ENCODE data around the gene FLII. TPM values are rescaled to one million over a fixed set of nuclear protein-coding genes. Genes with fewer than 3 reads are reported as not detected.

The FLII gene
- total and polyA plus RNA-seq, 2 of the 13 experiments (the other 11 are each of a cell fraction or from before 2014, with no cell fraction given), result 130 to 303 TPM

DNA sequence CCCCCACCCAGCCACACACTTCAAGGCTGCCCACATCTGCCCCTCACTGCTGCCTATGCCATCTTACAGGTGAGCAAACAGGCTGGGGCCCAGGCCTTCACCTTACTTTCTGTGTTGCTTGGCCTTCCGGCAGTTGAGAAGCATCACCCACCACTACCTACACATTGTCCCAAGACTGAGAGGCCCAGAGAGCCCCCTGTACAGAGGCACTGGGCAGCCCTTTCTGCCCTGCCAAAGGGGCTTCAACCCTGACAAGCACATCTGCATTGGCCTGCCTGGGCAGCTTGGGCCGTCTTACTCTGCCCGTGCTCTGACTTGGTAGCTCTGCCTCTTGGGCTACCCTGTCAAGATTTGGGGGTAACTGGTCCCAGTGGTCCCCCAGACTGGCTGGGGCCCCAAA is 3.1 kb upstream of the FLII start:
- no peak for TF ChIP-seq KAT8 (CRISPR knock-in tag; IDR thresholded peaks at IDR 0.05)
- no peak for TF ChIP-seq HDAC6 (IDR thresholded peaks at IDR 0.05; ENCODE audit: low read depth, low read length)
- 0 out of 2 replicates have a peak, but pooled peaks have one; percentile 32 for TF ChIP-seq ZNF232 (CRISPR knock-in tag; IDR thresholded peaks at IDR 0.05; ENCODE audit: borderline replicate concordance)
- intact Hi-C loops (cut with micrococcal nuclease; ENCODE audit: unreplicated experiment), result no loop called here
- ATAC-seq (no peak), DNase-seq (ENCODE audit: low spot score) (no peak), FAIRE-seq (no peak)
- Histone ChIP-seq H3K27me3 (ENCODE audit: control insufficient read depth in 1 of 2, insufficient read depth in 2 of 2, low read length in 2 of 2) (no peaks in the 10 kb centered on the region; a peak in 1 of 5 replicates), H3K9ac (ENCODE audit: insufficient read depth, low read depth, low read length) (peak overlapping the region; percentile 80), H3K4me1 (ENCODE audit: insufficient read depth, low read length) (peaks cover 29% of the 10 kb centered on the region), H3K79me2 (ENCODE audit: insufficient read depth, low read length) (peaks cover 23% of the 10 kb centered on the region), H3K9me3 (ENCODE audit: low read length) (no peaks in the 10 kb centered on the region), H2AFZ (ENCODE audit: low read length) (no peak overlapping the region), H3K27ac (ENCODE audit: extremely low read length, insufficient read depth, low read length) (no peak overlapping the region), H3K4me3 (replicated peaks in 1 of 3; ENCODE audit: insufficient read depth in 1 of 3, low read depth in 2 of 3, low read length in 3 of 3) (peak overlapping the region; percentile 75 to 82 (median 81)), H3K36me3 (replicated peaks in 1 of 2; ENCODE audit: control insufficient read depth in 1 of 2, insufficient read depth in 2 of 2, low read length in 2 of 2) (peaks cover 4 to 23% of the 10 kb centered on the region in 2 experiments; a peak in 4 of 5 replicates), H3K4me2 (ENCODE audit: low read depth, low read length) (peak overlapping the region; percentile 97), H4K20me1 (ENCODE audit: insufficient read depth, low read length) (peaks cover 5% of the 10 kb centered on the region; the same call in 1 of the 2 replicates)
- 59% methylated on average over 3 of the region's 3 CpGs for WGBS (ENCODE audit: low lambda C conversion rate)
- in situ Hi-C loops (cut with HindIII; ENCODE audit: extremely low pct_ligation_motif_present, low pct_unique_long_range_greater_than_20kb), result no loop called here
- ChIA-PET POLR2A (interaction anchor here (1.0 to 1.4 kb wide), 2 partner anchors 14 to 53 kb away, joined by 3 to 5 read pairs; partner anchors contain the start of genes SMCR8 and TOP3A), CTCF (ENCODE audit: low intra/inter-chr PET ratio, low total read pairs) (no interaction called here)
- BruUV-seq (replicated peaks), result no TSS peak

DNA sequence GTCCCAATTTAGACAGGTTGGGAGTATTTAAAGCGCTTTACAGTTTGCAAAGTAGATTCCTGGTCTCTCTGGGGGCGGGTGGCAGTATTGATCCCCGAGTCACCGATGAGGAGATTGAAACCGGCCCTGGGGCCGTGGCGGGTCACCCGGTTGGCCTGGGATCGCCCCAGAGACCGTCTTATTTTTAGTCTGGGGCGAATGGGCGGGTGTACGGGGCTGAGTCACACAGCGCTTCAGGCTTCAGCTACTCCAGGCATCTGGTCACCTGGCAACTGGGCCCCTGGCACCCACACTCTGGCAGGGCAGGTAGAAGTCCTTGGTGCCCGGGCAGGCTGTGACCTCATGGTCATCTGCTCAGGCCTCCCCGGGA is 2.6 kb upstream of the FLII start:
- BruUV-seq (replicated peaks), result no TSS peak
- H3K4me3 ChIP-seq (replicated peaks in 1 of 3; ENCODE audit: insufficient read depth in 1 of 3, low read depth in 2 of 3, low read length in 3 of 3), result peak overlapping the region; percentile 75 to 82 (median 81)
- H3K27me3 ChIP-seq (ENCODE audit: control insufficient read depth in 1 of 2, insufficient read depth in 2 of 2, low read length in 2 of 2), result no peaks in the 10 kb centered on the region; a peak in 1 of 5 replicates
- CTCF ChIA-PET (ENCODE audit: low intra/inter-chr PET ratio, low total read pairs), result no interaction called here
- H4K20me1 ChIP-seq (ENCODE audit: insufficient read depth, low read length), result peaks cover 8% of the 10 kb centered on the region; the same call in 1 of the 2 replicates
- peaks cover 34% of the 10 kb centered on the region for H3K4me1 ChIP-seq (ENCODE audit: insufficient read depth, low read length)
- no peak overlapping the region for H2AFZ ChIP-seq (ENCODE audit: low read length)
- DNase-seq (ENCODE audit: low spot score), result peak; percentile 24
- peak overlapping the region; percentile 97 for H3K4me2 ChIP-seq (ENCODE audit: low read depth, low read length)
- in situ Hi-C loops (cut with HindIII; ENCODE audit: extremely low pct_ligation_motif_present, low pct_unique_long_range_greater_than_20kb) (no loop called here), intact Hi-C loops (cut with micrococcal nuclease; ENCODE audit: unreplicated experiment) (no loop called here)
- WGBS (ENCODE audit: low lambda C conversion rate), result 0% methylated on average over 8 of the region's 16 CpGs
- H3K36me3 ChIP-seq (replicated peaks in 1 of 2; ENCODE audit: control insufficient read depth in 1 of 2, insufficient read depth in 2 of 2, low read length in 2 of 2), result peaks cover 4 to 27% of the 10 kb centered on the region in 2 experiments; a peak in 4 of 5 replicates
- POLR2A ChIA-PET, result interaction anchor here (1.0 to 2.7 kb wide), 4 partner anchors 14 to 102 kb away, joined by 3 to 7 read pairs (median 4); partner anchors contain the start of genes SHMT1, SMCR8 and TOP3A
- peak overlapping the region; percentile 83 for H3K27ac ChIP-seq (ENCODE audit: extremely low read length, insufficient read depth, low read length)
- peak; percentile 8 for ATAC-seq
- H3K9ac ChIP-seq (ENCODE audit: insufficient read depth, low read depth, low read length), result peak overlapping the region; percentile 80
- FAIRE-seq, result no peak
- no peaks in the 10 kb centered on the region for H3K9me3 ChIP-seq (ENCODE audit: low read length)
- peaks cover 28% of the 10 kb centered on the region for H3K79me2 ChIP-seq (ENCODE audit: insufficient read depth, low read length)
- TF ChIP-seq, protein P1, sequence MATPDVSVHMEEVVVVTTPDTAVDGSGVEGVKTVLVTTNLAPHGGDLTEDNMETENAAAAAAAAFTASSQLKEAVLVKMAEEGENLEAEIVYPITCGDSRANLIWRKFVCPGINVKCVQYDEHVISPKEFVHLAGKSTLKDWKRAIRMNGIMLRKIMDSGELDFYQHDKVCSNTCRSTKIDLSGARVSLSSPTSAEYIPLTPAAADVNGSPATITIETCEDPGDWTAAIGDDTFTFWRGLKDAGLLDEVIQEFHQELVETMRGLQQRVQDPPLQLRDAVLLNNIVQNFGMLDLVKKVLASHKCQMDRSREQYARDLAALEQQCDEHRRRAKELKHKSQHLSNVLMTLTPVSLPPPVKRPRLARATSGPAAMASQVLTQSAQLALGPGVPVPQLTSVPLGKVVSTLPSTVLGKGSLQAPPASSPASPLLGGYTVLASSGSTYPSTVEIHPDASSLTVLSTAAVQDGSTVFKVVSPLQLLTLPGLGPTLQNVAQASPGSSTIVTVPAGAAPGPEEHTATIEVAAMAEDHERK (CRISPR knock-in tag; IDR thresholded peaks at IDR 0.05; ENCODE audit: low read depth), result no peak
- no peak for TF ChIP-seq ZNF326 (CRISPR knock-in tag; IDR thresholded peaks at IDR 0.05; ENCODE audit: borderline replicate concordance)
- TF ChIP-seq ZC3H13 (CRISPR knock-in tag; IDR thresholded peaks at IDR 0.05), result no peak
- no peak for TF ChIP-seq MBNL3 (CRISPR knock-in tag; conservative IDR thresholded peaks at IDR 0.05)
- 0 out of 2 replicates have a peak, but pooled peaks have one; percentile 6 for TF ChIP-seq IRX3 (CRISPR knock-in tag; IDR thresholded peaks at IDR 0.05; ENCODE audit: borderline replicate concordance, low read depth)
- TF ChIP-seq, protein P2, sequence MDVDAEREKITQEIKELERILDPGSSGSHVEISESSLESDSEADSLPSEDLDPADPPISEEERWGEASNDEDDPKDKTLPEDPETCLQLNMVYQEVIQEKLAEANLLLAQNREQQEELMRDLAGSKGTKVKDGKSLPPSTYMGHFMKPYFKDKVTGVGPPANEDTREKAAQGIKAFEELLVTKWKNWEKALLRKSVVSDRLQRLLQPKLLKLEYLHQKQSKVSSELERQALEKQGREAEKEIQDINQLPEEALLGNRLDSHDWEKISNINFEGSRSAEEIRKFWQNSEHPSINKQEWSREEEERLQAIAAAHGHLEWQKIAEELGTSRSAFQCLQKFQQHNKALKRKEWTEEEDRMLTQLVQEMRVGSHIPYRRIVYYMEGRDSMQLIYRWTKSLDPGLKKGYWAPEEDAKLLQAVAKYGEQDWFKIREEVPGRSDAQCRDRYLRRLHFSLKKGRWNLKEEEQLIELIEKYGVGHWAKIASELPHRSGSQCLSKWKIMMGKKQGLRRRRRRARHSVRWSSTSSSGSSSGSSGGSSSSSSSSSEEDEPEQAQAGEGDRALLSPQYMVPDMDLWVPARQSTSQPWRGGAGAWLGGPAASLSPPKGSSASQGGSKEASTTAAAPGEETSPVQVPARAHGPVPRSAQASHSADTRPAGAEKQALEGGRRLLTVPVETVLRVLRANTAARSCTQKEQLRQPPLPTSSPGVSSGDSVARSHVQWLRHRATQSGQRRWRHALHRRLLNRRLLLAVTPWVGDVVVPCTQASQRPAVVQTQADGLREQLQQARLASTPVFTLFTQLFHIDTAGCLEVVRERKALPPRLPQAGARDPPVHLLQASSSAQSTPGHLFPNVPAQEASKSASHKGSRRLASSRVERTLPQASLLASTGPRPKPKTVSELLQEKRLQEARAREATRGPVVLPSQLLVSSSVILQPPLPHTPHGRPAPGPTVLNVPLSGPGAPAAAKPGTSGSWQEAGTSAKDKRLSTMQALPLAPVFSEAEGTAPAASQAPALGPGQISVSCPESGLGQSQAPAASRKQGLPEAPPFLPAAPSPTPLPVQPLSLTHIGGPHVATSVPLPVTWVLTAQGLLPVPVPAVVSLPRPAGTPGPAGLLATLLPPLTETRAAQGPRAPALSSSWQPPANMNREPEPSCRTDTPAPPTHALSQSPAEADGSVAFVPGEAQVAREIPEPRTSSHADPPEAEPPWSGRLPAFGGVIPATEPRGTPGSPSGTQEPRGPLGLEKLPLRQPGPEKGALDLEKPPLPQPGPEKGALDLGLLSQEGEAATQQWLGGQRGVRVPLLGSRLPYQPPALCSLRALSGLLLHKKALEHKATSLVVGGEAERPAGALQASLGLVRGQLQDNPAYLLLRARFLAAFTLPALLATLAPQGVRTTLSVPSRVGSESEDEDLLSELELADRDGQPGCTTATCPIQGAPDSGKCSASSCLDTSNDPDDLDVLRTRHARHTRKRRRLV (CRISPR knock-in tag; IDR thresholded peaks at IDR 0.05), result 0 out of 2 replicates have a peak, but pooled peaks have one; percentile 30
- TF ChIP-seq, protein P3, sequence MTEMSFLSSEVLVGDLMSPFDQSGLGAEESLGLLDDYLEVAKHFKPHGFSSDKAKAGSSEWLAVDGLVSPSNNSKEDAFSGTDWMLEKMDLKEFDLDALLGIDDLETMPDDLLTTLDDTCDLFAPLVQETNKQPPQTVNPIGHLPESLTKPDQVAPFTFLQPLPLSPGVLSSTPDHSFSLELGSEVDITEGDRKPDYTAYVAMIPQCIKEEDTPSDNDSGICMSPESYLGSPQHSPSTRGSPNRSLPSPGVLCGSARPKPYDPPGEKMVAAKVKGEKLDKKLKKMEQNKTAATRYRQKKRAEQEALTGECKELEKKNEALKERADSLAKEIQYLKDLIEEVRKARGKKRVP (CRISPR knock-in tag; IDR thresholded peaks at IDR 0.05), result no peak

Measured in HepG2 (cell line).